Dermis microvascular lymphatic vessel endothelial cell (primary cell): ENCODE measurements around the gene NCKAP5. TPM values are rescaled to one million over a fixed set of nuclear protein-coding genes. Genes with fewer than 3 reads are reported as not detected.

Experiments
- DNase-seq, 2 donors: peaks; one replicate each; pipeline versions ENCODE4 v3.0.0 to v3.0.0-alpha.2; 2010; ENCODE audit warnings: low read depth in 2 of 2
- total RNA-seq: library from RNA; depleted of rRNA; stranded (reverse); fragments of >200 nt; gene quantifications from 2 replicates; pipeline ENCODE4 v1.2.1, GENCODE V29; 2014

NCKAP5 gene
- total RNA-seq, 1 donor from 2014 or later, result under 0.01 TPM

GRCh38 chr2:133390156-133390555 lies 178.1 kb downstream of the NCKAP5 start:
- no peak for DNase-seq

- no peak for DNase-seq
These were observed 178.7 kb downstream of the NCKAP5 start for GRCh38 chr2:133389569-133389968.

- no peak for DNase-seq
These were observed 185.7 kb downstream of the NCKAP5 start for GRCh38 chr2:133382566-133382965.

- DNase-seq, result no peak
These were observed 187.3 kb downstream of the NCKAP5 start for GRCh38 chr2:133380991-133381390.

- no peak for DNase-seq
These were observed 189.2 kb downstream of the NCKAP5 start for GRCh38 chr2:133378928-133379549.

GRCh38 chr2:133378386-133378785 lies 189.9 kb downstream of the NCKAP5 start:
- no peak for DNase-seq

- DNase-seq, result no peak
These were observed 190.7 kb downstream of the NCKAP5 start for GRCh38 chr2:133377599-133377998.

GRCh38 chr2:133377021-133377481 lies 191.2 kb downstream of the NCKAP5 start:
- no peak for DNase-seq

DNA sequence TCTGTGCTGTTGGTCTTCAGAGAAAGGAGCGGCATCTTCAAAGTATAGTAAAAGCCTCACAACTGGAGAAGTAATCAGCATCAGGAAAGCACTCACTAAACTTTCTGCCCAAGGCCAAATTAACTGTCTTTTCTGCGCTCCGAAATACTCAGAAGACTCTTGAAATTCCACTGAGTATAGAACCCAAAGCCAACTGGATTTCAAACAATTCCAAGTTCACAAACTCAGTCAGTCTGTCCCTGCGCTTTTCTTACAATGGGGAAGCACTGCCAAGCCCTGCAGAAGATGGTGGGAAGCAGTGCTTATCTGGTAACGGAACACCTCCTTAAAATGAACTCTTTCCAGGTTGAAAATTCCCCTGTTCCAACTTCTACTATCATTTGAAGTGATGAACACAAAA lies 193.5 kb downstream of the NCKAP5 start:
- DNase-seq, result no peak

GRCh38 chr2:133371286-133371685 lies 197.0 kb downstream of the NCKAP5 start:
- no peak for DNase-seq

DNA sequence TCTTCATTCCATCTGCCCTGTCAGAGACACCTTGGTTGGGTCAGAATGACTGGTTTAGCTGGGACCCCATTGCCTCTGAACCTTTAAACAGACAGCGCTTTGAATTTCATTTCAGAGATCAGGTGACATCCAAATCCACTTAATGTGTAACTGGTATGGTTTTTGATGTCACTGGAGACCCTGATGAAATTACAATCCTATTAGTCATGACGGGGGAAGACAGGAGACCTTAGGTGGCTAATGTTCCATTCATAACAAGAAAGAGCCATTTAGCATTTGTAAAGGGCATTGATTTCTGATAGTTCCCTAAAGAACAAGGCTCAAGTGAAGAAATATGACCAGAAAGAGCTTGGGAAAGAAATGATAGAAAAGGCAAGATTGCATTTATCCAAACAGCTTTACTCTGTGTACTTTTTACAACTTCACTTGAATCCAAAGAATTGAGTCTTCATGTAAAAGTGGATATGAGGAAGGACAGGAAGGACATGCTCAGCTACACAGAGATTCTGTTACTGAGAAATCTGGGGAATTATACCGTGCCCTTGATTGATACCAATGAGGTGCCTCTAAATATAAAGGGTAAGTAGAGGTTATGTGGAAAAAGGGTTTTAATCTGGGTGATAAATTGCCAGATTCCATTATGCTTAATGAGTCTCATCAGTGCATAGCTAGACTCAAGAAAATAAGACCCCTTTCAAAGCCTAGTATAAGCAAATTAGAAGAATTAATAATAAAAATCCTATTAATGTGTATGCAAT lies 198.2 kb downstream of the NCKAP5 start:
- DNase-seq, result no peak

DNA sequence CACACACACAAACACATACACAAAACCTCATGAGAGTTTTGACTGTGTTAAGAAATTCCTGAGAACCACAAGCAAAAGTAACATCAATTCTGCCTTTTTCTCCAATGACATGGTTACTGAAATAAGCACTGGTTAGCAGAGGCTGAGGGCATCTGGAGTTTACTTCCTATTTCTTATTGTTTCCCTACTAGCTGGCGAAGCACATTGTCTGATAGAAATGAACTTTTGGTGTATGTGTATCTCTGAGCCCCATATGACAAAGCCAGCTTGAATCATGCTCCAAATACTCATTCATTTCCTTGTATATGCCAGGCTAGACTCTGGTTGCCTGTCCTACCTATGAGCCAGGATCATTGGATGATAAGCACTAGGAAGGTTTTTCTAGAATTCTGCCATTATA lies 203.1 kb downstream of the NCKAP5 start:
- peak in 1 of 2 donors; percentile 1 for DNase-seq

GRCh38 chr2:133364636-133365035 lies 203.6 kb downstream of the NCKAP5 start:
- no peak for DNase-seq

GRCh38 chr2:133363884-133364283 lies 204.4 kb downstream of the NCKAP5 start:
- no peak for DNase-seq

DNA sequence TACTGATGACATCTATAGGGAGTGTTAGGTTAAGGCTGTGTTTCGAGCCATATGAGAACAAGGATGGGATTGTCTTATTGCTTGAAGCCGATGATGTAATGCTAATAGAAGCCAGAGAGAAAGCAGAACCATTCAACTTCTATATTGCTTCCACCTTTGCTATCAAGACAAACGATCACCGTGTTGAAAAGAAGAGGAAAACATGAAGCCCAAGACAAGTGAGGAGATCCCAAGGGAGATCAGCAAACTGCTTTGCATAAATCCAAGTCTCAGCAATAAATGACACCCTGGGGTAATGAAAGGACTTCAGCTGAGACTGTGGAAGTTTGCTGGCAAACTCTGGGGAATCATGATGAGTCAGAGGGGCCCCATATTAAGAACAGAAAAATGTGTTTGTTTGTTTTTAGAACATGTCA lies 206.2 kb downstream of the NCKAP5 start:
- no peak for DNase-seq

GRCh38 chr2:133360882-133361281 lies 207.4 kb downstream of the NCKAP5 start:
- no peak for DNase-seq

- no peak for DNase-seq
These were observed 208.1 kb downstream of the NCKAP5 start for GRCh38 chr2:133360190-133360589.

DNA sequence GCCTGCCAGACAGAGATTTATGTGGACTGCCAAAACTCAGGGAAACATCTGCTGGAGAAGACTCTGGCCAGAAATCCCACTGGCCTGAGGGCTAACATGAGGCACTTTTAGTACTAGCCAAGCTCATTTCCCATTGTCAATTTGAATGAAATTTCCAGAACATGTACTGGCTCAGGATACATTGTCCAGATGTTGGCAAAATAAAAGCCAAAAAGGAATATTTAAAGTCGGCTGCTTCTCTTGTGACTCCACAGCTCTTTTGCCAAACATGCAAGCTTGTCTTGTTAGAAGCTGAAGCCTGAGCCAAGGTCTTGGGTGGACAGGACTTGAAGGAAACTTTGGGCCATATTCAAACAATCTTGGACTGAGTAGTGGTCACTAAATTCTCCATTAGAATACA lies 215.5 kb downstream of the NCKAP5 start:
- no peak for DNase-seq

- no peak for DNase-seq
These were observed 221.6 kb downstream of the NCKAP5 start for GRCh38 chr2:133346654-133347053.

- no peak for DNase-seq
These were observed 222.6 kb downstream of the NCKAP5 start for GRCh38 chr2:133345638-133346037.

DNA sequence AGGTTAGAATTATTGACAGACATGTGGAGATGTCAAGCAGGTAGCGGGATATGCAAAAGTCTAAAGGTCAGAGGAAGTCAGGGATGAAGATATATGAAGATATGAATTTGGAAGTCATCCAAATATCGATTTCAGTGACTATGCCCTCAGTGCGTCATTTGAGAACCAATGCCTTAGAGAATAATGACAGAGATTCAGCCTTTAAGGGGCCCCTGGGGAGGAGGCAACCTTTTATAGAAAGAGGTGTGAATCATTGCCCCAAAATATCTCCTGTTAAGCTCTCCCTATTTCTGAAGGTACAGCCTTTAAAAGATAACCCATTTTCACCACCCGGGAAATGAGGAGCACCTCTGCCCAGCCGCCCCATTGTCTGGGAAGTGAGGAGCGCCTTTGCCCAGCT lies 223.4 kb downstream of the NCKAP5 start:
- DNase-seq, result no peak

DNA sequence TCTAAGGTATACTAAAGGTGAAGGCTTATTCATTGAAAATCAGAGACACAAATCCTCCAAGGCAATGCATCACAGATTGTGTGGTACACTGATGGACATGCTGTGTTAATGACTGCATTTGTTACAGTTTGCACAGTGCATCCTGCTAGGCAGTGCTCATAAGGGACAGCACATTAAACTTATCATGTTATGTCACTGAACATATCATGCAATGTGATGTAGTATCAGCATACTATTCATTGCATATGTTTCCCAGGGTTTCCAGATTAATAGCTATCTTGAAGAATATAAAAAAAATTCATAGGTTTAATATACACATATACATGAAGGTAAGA lies 225.3 kb downstream of the NCKAP5 start:
- DNase-seq, result no peak

DNA sequence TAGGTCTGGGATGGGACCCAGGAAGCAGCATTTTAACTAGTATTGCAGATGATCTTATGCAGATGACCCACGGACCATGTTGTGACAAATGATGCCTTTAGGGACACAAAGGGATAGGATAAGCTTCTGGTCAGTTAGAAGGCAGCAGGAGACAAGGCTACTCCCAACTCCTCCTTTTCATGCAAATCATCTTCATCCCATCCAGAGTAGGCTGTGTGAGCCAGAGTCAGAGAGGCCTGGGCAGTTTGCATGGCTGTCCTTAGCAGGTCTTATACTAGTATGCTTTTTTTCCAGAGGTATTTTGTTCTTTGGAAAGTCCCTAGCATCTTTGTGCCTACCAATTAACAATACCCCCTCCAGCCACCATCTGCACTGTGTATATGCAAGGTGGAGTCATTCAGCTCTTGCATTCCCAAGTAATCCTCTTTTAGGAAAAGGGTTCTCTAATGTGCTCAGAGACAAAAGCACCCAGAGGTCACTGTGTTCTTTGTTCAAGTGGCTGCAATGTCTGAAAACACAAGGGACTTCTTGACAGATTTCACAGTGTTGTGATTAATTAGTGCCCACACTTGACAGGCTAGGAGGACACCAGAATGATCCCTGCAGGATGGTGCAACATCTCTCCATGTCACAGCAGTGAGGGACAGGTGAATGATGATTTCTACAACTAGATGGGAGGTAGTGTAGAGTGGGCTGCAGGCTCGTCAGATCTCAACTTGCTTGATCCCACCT lies 225.8 kb downstream of the NCKAP5 start:
- DNase-seq, result no peak
